Lung (tissue), 12 donors: ENCODE data around the gene ZDHHC8. TPM values are rescaled to one million over a fixed set of nuclear protein-coding genes. Genes with fewer than 3 reads are reported as not detected.

Source experiments
- ATAC-seq: fragments of 200-7000 bp; cut with Tn5 transposase; one replicate; pipeline ENCODE4 v1.9.1; 2020; ENCODE audit warnings: moderate number of reproducible peaks; ENCODE audit not compliant: insufficient read depth, low FRiP score
- DNase-seq, 3 donors: peaks; one replicate each; pipeline ENCODE4 v3.0.0-alpha.2; 2013 to 2017
- H3K27ac ChIP-seq, 2 donors: one replicate each; pipeline ENCODE4 v1.5.1; 2013; ENCODE audit warnings: mild to moderate bottlenecking in 2 of 2, moderate library complexity in 2 of 2, control low read depth in 1 of 2, inconsistent platforms in 1 of 2, low read depth in 1 of 2, low read length in 1 of 2
- H3K27me3 ChIP-seq, 3 donors: one replicate each; pipeline ENCODE4 v1.5.1; 2013; ENCODE audit warnings: low read length in 2 of 3; ENCODE audit not compliant: control insufficient read depth in 3 of 3, insufficient read depth in 3 of 3
- H3K36me3 ChIP-seq, 4 donors: one replicate each; pipeline ENCODE4 v1.5.1; 2013; ENCODE audit warnings: low read length in 4 of 4, mild to moderate bottlenecking in 1 of 4, moderate library complexity in 1 of 4; ENCODE audit not compliant: control insufficient read depth in 4 of 4, insufficient read depth in 4 of 4
- H3K4me1 ChIP-seq, 5 donors: one replicate each; pipeline ENCODE4 v1.5.1; 2013; ENCODE audit warnings: low read length in 5 of 5, mild to moderate bottlenecking in 2 of 5, moderate library complexity in 1 of 5; ENCODE audit not compliant: control insufficient read depth in 5 of 5, insufficient read depth in 5 of 5
- H3K4me3 ChIP-seq: one replicate; pipeline ENCODE4 v1.5.1; 2013; ENCODE audit warnings: mild to moderate bottlenecking, control low read depth, moderate library complexity
- H3K9ac ChIP-seq, 2 donors: one replicate each; pipeline ENCODE4 v1.5.1; 2013; ENCODE audit warnings: low read length in 2 of 2, control low read depth in 1 of 2; ENCODE audit not compliant: insufficient read depth in 1 of 2
- H3K9me3 ChIP-seq, 4 donors: one replicate each; pipeline ENCODE4 v1.5.1; 2013; ENCODE audit warnings: low read length in 3 of 4, mild to moderate bottlenecking in 1 of 4, moderate library complexity in 1 of 4; ENCODE audit not compliant: control insufficient read depth in 4 of 4, insufficient read depth in 3 of 4
- CTCF ChIP-seq: IDR thresholded peaks from 2 replicates; pipeline ENCODE4 v1.5.1; 2012; ENCODE audit warnings: mild to moderate bottlenecking; ENCODE audit errors: control extremely low read depth, extremely low read depth
- WGBS, 2 donors: extraction: QIAGEN DNeasy Blood & Tissue Kit; methylation state at CpG; one replicate each; pipeline ENCODE4 v1.1.7; 2013; 5-methylcytosine and 5-hydroxymethylcytosine counted together
- polyA plus RNA-seq, 2 donors: library from polyadenylated mRNA; stranded (reverse); fragments of 200-250 nt; gene quantifications; one replicate each; pipeline ENCODE4 v1.2.1, GENCODE V29; 2013
- total RNA-seq, 2 donors: library from RNA; depleted of rRNA in 1 of 2; stranded (reverse); fragments of >200 nt in 1 of 2; gene quantifications; one replicate each; pipeline ENCODE4 v1.2.1, GENCODE V29; 2014 to 2021
- donor health status: control.
- donor health status: control.
- donor health status: Bipolar disorder and iron deficiency.
- donor health status: healthy.
- donor health status: DM: yes; HTN: yes; CAD: no.

Gene ZDHHC8
- total and polyA plus RNA-seq, 4 donors, result 28.4 to 75.1 (median 35.5) TPM

- no peak overlapping the region for H3K27ac ChIP-seq
- H3K4me1 ChIP-seq, result no peaks in the 10 kb centered on the region
- H3K27me3 ChIP-seq, result no peaks in the 10 kb centered on the region
- ATAC-seq (no peak), DNase-seq (no peak)
- H3K4me3 ChIP-seq, result no peak overlapping the region
- H3K9ac ChIP-seq, result no peak overlapping the region
- TF ChIP-seq CTCF, result no peak
- no peaks in the 10 kb centered on the region for H3K9me3 ChIP-seq
- H3K36me3 ChIP-seq, result peaks cover 0 to 8% (median 1%) of the 10 kb centered on the region in 4 donors
- 65 to 70% methylated on average over 32 of the region's 32 CpGs for WGBS, 2 donors
These were observed 17.9 kb downstream of the ZDHHC8 start for GRCh38 chr22:20149257-20150250.

GRCh38 chr22:20150381-20151275, 19.0 kb downstream of the ZDHHC8 start, which contains the start of gene CCDC188:
CCDC188 (minus strand) TSS chr22:20151055; CDS start chr22:20150986, 69 bp downstream.
- DNase-seq (no peak), ATAC-seq (no peak)
- peaks cover 0 to 3% (median under 1%) of the 10 kb centered on the region in 4 donors for H3K36me3 ChIP-seq
- WGBS, 2 donors, result 78 to 85% methylated on average over 11 to 14 of the region's 14 CpGs
- H3K4me1 ChIP-seq, result no peaks in the 10 kb centered on the region
- H3K4me3 ChIP-seq, result no peak within 1 kb of the TSS
- no peak for TF ChIP-seq CTCF
- H3K9ac ChIP-seq, result no peak within 1 kb of the TSS
- H3K27ac ChIP-seq, result no peak within 1 kb of the TSS
- H3K9me3 ChIP-seq, result no peaks in the 10 kb centered on the region
- no peaks in the 10 kb centered on the region for H3K27me3 ChIP-seq

DNA sequence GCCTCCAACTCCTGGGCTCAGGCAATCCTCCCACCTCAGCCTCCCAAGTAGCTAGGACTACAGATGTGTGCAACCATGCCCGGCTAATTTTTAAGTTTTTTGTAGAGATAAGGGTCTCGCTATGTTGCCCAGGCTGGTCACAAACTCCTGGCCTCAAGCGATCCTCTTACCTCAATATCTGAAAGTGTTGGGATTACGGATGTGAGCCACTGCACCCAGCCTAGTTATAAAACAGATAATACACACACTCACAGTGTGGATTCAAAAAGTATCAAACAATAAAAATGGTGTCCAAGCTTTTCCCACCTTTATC, 19.6 kb downstream of the ZDHHC8 start:
- Histone ChIP-seq H3K4me1 (no peaks in the 10 kb centered on the region), H3K9ac (no peak overlapping the region), H3K36me3 (peaks cover 0 to 3% (median 0%) of the 10 kb centered on the region in 4 donors), H3K4me3 (no peak overlapping the region), H3K9me3 (no peaks in the 10 kb centered on the region), H3K27ac (no peak overlapping the region), H3K27me3 (no peaks in the 10 kb centered on the region)
- ATAC-seq (no peak), DNase-seq (no peak)
- no peak for TF ChIP-seq CTCF
- WGBS, 2 donors, result 90% methylated on average over 4 of the region's 4 CpGs
